ENCODE data around the gene CSRP3. TPM values are rescaled to one million over a fixed set of nuclear protein-coding genes. Genes with fewer than 3 reads are reported as not detected.

CSRP3 gene
- total RNA-seq, 2 experiments from 2014 or later = not detected

- POLR2A ChIA-PET = no interaction called here
- no peaks in the 10 kb centered on the region for H3K36me3 Mint-ChIP-seq
- no peak for DNase-seq
Observed at GRCh38 chr11:19187833-19188258, 13.9 kb downstream of the CSRP3 start.

DNA sequence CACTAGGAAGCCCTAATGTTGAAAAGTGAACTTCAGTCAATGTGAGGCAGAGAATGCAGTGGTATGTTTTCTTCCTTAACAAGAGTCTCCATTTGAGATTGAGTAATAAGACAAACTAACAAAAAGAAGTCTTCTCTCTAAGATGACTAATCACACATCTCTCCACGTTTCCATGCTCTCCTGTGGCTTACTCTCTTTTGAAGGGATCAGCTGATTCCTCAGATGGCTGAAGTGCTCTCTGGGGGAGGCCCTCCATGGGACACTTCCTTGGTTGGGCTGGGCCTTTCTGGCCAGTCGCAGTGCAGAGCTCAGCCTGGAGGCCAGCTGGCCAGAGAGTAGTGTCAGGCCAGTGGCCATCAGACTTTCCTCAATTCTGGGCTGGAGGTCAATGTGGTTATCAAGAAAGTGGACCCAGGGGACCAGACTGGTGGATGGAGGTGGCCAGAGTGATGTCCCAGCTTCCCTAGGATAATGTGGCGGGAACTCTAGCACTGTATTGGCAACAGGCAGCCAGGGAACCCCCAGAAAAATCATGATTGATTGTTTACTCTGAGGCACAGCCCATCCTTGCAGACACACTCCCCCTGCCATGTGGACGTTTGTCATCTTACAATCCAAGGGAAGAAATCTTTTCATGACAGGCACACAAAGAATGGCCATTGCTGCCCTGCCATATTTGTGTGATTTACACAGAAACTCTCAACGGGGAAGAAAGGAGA lies 14.5 kb downstream of the CSRP3 start:
- POLR2A ChIA-PET = no interaction called here

More at GRCh38 chr11:19187833-19188258, 13.9 kb downstream of the CSRP3 start:
- no peaks in the 10 kb centered on the region for H3K4me1 Mint-ChIP-seq
- no peaks in the 10 kb centered on the region for H3K9me3 Mint-ChIP-seq
- no peaks in the 10 kb centered on the region for H3K27me3 Mint-ChIP-seq
- H3K27ac Mint-ChIP-seq = no peak overlapping the region
- no peak overlapping the region for H3K4me3 Mint-ChIP-seq
- ATAC-seq (ENCODE audit: low read depth) = no peak

DNA sequence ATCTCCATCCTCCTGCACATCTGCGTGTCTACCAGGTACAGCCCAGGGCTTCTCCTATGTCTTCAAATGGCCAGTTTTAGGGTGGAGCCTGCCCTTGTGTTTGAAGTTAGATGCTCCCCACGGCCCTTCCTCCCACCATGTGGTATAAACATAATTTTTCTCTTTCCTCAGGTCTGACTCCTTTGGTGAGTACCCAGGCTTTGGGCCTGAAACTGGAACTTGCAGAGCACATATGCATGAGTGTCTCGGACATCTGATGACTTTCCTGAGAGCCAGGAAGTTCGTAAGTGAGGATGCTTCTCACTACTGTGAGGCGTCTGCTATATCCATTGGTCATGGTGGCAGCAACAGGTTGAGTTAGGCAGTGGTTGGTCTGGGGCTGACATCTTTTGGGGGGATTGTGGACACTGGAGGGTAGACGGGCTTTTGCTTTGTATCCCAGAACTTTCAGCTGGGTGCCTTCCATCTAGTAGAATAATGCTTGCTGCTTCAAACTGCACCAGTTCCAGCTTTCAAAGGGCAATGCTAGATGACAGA lies 16.2 kb downstream of the CSRP3 start:
- ATAC-seq (ENCODE audit: low read depth) (no peak), DNase-seq (no peak)
- H3K4me3 Mint-ChIP-seq = no peak overlapping the region
- POLR2A ChIA-PET = no interaction called here
- H3K4me1 Mint-ChIP-seq = no peaks in the 10 kb centered on the region
- no peaks in the 10 kb centered on the region for H3K9me3 Mint-ChIP-seq
- H3K36me3 Mint-ChIP-seq = no peaks in the 10 kb centered on the region
- no peaks in the 10 kb centered on the region for H3K27me3 Mint-ChIP-seq
- H3K27ac Mint-ChIP-seq = no peak overlapping the region

More for the DNA sequence above, 14.5 kb downstream of the CSRP3 start:
- Mint-ChIP-seq H3K9me3 (no peaks in the 10 kb centered on the region), H3K27me3 (no peaks in the 10 kb centered on the region), H3K36me3 (no peaks in the 10 kb centered on the region), H3K27ac (no peak overlapping the region), H3K4me1 (no peaks in the 10 kb centered on the region), H3K4me3 (no peak overlapping the region)
- ATAC-seq (ENCODE audit: low read depth) (no peak), DNase-seq (no peak)

- Mint-ChIP-seq H3K4me1 (no peaks in the 10 kb centered on the region), H3K4me3 (no peak overlapping the region), H3K36me3 (peaks cover 1% of the 10 kb centered on the region), H3K27ac (no peak overlapping the region), H3K9me3 (no peaks in the 10 kb centered on the region), H3K27me3 (no peaks in the 10 kb centered on the region)
- POLR2A ChIA-PET = no interaction called here
- DNase-seq (no peak), ATAC-seq (ENCODE audit: low read depth) (no peak)
Observed at GRCh38 chr11:19185036-19185435, 16.7 kb downstream of the CSRP3 start.

GRCh38 chr11:19183646-19184045 lies 18.1 kb downstream of the CSRP3 start:
- no peak for ATAC-seq (ENCODE audit: low read depth)
- Mint-ChIP-seq H3K36me3 (peaks cover 3% of the 10 kb centered on the region), H3K27me3 (no peaks in the 10 kb centered on the region), H3K27ac (no peak overlapping the region), H3K9me3 (no peaks in the 10 kb centered on the region), H3K4me1 (no peaks in the 10 kb centered on the region), H3K4me3 (no peak overlapping the region)
- DNase-seq = no peak
- POLR2A ChIA-PET = no interaction called here

GRCh38 chr11:19181531-19182261 lies 20.1 kb downstream of the CSRP3 start:
- no peak overlapping the region for H3K4me3 Mint-ChIP-seq
- no peak for DNase-seq
- POLR2A ChIA-PET = no interaction called here
- ATAC-seq (ENCODE audit: low read depth) = no peak
- peaks cover 12% of the 10 kb centered on the region for H3K36me3 Mint-ChIP-seq
- H3K4me1 Mint-ChIP-seq = no peaks in the 10 kb centered on the region
- no peaks in the 10 kb centered on the region for H3K9me3 Mint-ChIP-seq
- no peaks in the 10 kb centered on the region for H3K27me3 Mint-ChIP-seq
- no peak overlapping the region for H3K27ac Mint-ChIP-seq

GRCh38 chr11:19176629-19177186 lies 25.1 kb downstream of the CSRP3 start:
- Mint-ChIP-seq H3K36me3 (peaks cover 33% of the 10 kb centered on the region), H3K9me3 (no peaks in the 10 kb centered on the region), H3K27ac (no peak overlapping the region), H3K4me3 (no peak overlapping the region), H3K4me1 (no peaks in the 10 kb centered on the region), H3K27me3 (no peaks in the 10 kb centered on the region)
- POLR2A ChIA-PET = no interaction called here
- DNase-seq = no peak
- ATAC-seq (ENCODE audit: low read depth) = no peak

DNA sequence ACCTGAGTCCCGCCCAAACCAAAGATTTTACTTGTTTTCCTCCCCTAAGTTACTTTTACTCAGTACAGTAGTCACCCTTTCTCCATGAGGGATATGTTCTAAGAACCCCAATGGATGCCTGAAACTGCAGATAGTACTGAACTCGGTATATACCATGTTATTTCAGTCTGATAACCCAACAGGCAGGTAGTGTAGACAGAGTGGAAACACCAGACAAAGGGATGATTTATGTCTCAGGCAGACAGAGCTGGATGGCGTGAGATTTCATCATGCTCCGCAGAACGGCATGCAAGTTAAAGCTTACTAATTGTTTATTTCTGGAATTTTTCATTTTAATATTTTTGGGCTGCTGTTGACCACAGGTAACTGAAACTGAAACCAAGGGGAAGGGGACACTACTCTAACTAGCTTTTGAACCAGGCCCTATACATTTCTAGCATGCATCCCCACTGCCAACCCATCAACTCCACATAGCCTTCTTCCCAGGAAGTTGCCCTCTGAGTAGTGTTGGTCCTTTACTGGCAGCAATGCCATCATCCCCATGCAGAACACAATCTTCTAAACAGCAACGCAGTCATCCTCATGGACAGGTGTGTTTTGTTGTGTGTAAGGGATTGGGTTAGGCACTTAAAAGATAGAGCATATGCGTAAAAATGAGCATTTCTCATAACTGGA lies 27.7 kb downstream of the CSRP3 start:
- no peaks in the 10 kb centered on the region for H3K27me3 Mint-ChIP-seq
- no peak overlapping the region for H3K4me3 Mint-ChIP-seq
- DNase-seq (no peak), ATAC-seq (ENCODE audit: low read depth) (no peak)
- no peak overlapping the region for H3K27ac Mint-ChIP-seq
- H3K36me3 Mint-ChIP-seq = peaks cover 35% of the 10 kb centered on the region
- H3K4me1 Mint-ChIP-seq = no peaks in the 10 kb centered on the region
- POLR2A ChIA-PET = no interaction called here
- no peaks in the 10 kb centered on the region for H3K9me3 Mint-ChIP-seq

DNA sequence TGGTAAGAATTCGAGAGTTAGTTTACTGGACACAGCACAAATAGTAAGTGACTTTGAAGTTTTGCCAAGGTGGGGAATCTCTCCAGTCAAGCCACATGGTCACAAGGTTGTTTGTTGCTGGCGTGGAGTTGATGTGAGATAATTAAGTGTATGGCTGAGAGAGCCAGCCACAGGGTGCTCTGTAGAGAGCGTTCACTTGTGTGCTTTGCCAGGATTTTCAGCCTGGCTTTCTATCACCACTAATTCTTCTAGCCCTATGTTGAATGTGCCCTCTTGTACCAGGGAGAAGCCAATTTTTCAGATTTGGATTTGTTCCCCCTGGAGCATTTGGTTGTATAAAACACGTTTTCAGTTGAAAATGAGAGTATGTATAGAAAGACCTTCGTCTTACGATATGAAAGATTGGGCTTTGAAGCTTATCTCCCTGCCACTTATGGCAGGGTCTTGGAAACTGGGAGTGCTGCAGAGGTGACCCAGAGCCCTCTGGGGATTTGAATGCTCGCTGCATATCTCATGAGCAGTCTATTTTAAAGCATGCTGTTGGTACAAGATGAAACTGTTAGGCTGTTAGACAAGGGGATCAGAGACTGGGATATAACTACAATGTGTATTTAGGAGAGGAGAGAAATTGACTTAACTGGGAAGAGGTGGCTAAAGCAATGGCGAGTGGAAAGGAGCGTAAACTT lies 28.6 kb downstream of the CSRP3 start:
- H3K27ac Mint-ChIP-seq = no peak overlapping the region
- DNase-seq (no peak), ATAC-seq (ENCODE audit: low read depth) (no peak)
- POLR2A ChIA-PET = no interaction called here
- no peak overlapping the region for H3K4me3 Mint-ChIP-seq
- no peaks in the 10 kb centered on the region for H3K27me3 Mint-ChIP-seq
- H3K36me3 Mint-ChIP-seq = peaks cover 38% of the 10 kb centered on the region
- H3K9me3 Mint-ChIP-seq = no peaks in the 10 kb centered on the region
- no peaks in the 10 kb centered on the region for H3K4me1 Mint-ChIP-seq

- H3K27ac Mint-ChIP-seq = no peak overlapping the region
- H3K9me3 Mint-ChIP-seq = no peaks in the 10 kb centered on the region
- no peak for ATAC-seq (ENCODE audit: low read depth)
- peaks cover 51% of the 10 kb centered on the region for H3K36me3 Mint-ChIP-seq
- POLR2A ChIA-PET = no interaction called here
- peaks cover 3% of the 10 kb centered on the region for H3K4me1 Mint-ChIP-seq
- DNase-seq = no peak
- H3K4me3 Mint-ChIP-seq = no peak overlapping the region
- no peaks in the 10 kb centered on the region for H3K27me3 Mint-ChIP-seq
Observed at GRCh38 chr11:19168090-19168489, 33.7 kb downstream of the CSRP3 start.

DNA sequence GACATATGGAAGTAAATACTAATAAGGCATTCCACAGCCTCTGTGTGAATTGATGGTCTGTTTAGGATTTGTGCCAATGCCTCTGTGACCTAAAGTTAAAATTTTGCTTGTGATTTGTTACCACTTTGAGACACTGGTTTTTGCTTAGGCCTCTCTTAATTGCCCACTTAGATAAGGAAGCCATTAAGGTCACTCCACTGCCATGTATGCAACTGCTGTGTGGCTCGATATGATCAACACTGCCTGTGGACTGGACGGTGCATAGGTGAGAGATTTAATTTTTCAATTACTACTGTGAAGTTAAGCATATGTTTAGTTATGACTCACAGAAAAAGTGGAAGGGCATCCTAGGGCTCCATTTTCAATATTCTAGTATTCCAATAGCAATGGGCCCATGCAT lies 36.9 kb downstream of the CSRP3 start:
- POLR2A ChIA-PET = no interaction called here
- Mint-ChIP-seq H3K4me1 (peaks cover 10% of the 10 kb centered on the region), H3K27me3 (no peaks in the 10 kb centered on the region), H3K9me3 (no peaks in the 10 kb centered on the region), H3K27ac (no peak overlapping the region), H3K4me3 (no peak overlapping the region), H3K36me3 (peaks cover 64% of the 10 kb centered on the region)
- no peak for ATAC-seq (ENCODE audit: low read depth)
- no peak for DNase-seq

DNA sequence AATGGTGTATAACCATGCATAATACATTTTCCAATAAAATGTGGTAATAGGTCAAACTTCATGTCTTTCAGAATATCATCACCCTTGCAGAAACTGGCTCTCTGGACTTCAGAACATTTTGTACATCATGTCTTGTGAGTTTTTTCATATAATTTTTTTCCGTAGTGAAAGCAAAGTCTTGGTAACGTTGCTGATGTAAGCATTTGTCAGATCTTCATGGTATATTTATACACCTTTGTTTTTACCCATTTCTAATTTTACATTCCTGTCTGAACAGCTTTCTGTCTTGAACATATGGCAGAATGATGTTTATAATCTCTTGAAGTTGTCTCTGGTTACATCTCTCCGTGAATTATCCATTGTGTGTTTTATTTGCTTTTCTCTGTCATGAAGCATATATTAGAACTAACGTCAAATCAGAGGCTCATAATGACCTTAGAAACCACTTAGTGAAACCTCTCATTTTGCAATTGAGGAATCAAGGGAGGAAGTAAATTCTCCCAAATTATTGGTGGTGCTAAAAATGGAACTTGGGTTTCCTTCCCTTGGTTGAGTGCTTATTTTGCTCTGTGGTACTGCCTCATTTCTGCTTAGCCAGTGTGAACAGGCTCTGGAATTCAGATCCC lies 37.4 kb downstream of the CSRP3 start:
- Mint-ChIP-seq H3K9me3 (no peaks in the 10 kb centered on the region), H3K4me1 (peaks cover 10% of the 10 kb centered on the region), H3K36me3 (peaks cover 62% of the 10 kb centered on the region), H3K4me3 (no peak overlapping the region), H3K27ac (no peak overlapping the region), H3K27me3 (no peaks in the 10 kb centered on the region)
- DNase-seq = no peak
- POLR2A ChIA-PET = no interaction called here
- ATAC-seq (ENCODE audit: low read depth) = no peak

DNA sequence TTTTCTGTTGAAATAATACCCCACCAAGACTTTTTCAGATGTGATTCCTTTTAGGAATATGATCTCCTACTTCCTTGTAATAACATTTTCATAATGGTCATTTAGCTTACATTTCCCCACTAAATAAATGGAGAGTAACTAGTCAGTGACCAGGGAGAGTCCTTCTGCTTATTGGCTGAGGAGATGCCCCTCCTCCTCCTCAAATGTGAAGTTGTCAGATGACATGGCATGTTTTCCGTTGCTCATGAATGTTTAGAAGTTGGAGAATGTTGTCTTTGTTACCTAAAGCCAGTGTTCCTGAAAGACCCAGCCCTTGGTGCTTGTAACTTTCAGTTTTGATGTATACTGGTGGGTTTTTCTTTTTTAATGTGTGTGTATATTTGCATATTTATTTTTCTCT lies 38.2 kb downstream of the CSRP3 start:
- POLR2A ChIA-PET = no interaction called here
- ATAC-seq (ENCODE audit: low read depth) (no peak), DNase-seq (no peak)
- Mint-ChIP-seq H3K36me3 (peaks cover 60% of the 10 kb centered on the region), H3K27me3 (no peaks in the 10 kb centered on the region), H3K27ac (no peak overlapping the region), H3K9me3 (no peaks in the 10 kb centered on the region), H3K4me1 (peaks cover 10% of the 10 kb centered on the region), H3K4me3 (no peak overlapping the region)

All from activated naive CD8-positive, alpha-beta T cell treated with anti-CD3 and anti-CD28 coated beads, Interleukin-2, amount 10 ng/mL, durations not matched to agents 7 days and 5 days (primary cell).